DND-41 (cell line): Measurements from ENCODE around the gene HECTD2.

Experiments
- ATAC-seq: fragments of 200-7000 bp; cut with Tn5 transposase; 3 replicates; pipeline ENCODE4 v1.9.1; 2021; ENCODE audit warnings: low read depth; ENCODE audit not compliant: insufficient read depth
- DNase-seq: peaks from one replicate; pipeline ENCODE4 v3.0.0-alpha.2; 2020
- H2AFZ ChIP-seq: 2 replicates; pipeline ENCODE4 v1.6.0; 2012; ENCODE audit warnings: low read depth, low read length
- H3K27ac ChIP-seq: 2 replicates; pipeline ENCODE4 v1.5.1; 2012; ENCODE audit warnings: low read length, inconsistent platforms
- H3K27me3 ChIP-seq: fragments of 200-600 bp; sonication (generic); 2 replicates; pipeline ENCODE4 v1.6.0; 2012; ENCODE audit warnings: low read length, mild to moderate bottlenecking, inconsistent platforms; ENCODE audit not compliant: insufficient read depth, poor library complexity
- H3K36me3 ChIP-seq: 2 replicates; pipeline ENCODE4 v1.5.1; 2012; ENCODE audit warnings: low read length, inconsistent platforms; ENCODE audit not compliant: insufficient read depth
- H3K4me1 ChIP-seq: 2 replicates; pipeline ENCODE4 v1.5.1; 2012; ENCODE audit warnings: mild to moderate bottlenecking, low read length; ENCODE audit not compliant: insufficient read depth
- H3K4me2 ChIP-seq: 2 replicates; pipeline ENCODE4 v1.6.0; 2012; ENCODE audit warnings: mild to moderate bottlenecking, moderate library complexity, low read length, inconsistent platforms; ENCODE audit not compliant: insufficient read depth
- H3K4me3 ChIP-seq, 2 experiments: fragments of 200-600 bp in 1 of 2; shearing (Covaris generic) in 1 of 2; 2 replicates each; pipeline ENCODE4 v1.5.1; 2012 to 2016; ENCODE audit warnings: inconsistent platforms in 2 of 2, low read length in 2 of 2, mild to moderate bottlenecking in 2 of 2, low read depth in 1 of 2, moderate library complexity in 1 of 2
- H3K79me2 ChIP-seq: 2 replicates; pipeline ENCODE4 v1.6.0; 2012; ENCODE audit warnings: low read length, inconsistent platforms; ENCODE audit not compliant: insufficient read depth
- H3K9ac ChIP-seq: 2 replicates; pipeline ENCODE4 v1.6.0; 2012; ENCODE audit warnings: low read depth, mild to moderate bottlenecking, inconsistent platforms, low read length, moderate library complexity
- H3K9me3 ChIP-seq: 2 replicates; pipeline ENCODE4 v1.5.1; 2012; ENCODE audit warnings: low read length, moderate library complexity, mild to moderate bottlenecking, inconsistent platforms; ENCODE audit not compliant: insufficient read depth, severe bottlenecking
- H4K20me1 ChIP-seq: 2 replicates; pipeline ENCODE4 v1.6.0; 2012; ENCODE audit warnings: low read length; ENCODE audit not compliant: insufficient read depth
- EZH2 ChIP-seq: IDR thresholded peaks from 3 replicates; pipeline ENCODE4 v1.6.1; 2012; ENCODE audit warnings: borderline replicate concordance, low read depth, mild to moderate bottlenecking, moderate library complexity, low read length, inconsistent platforms; ENCODE audit not compliant: severe bottlenecking
- TF ChIP-seq, protein P1 (sequence below): IDR thresholded peaks from 2 replicates; pipeline ENCODE4 v1.5.1; 2012; ENCODE audit warnings: borderline replicate concordance, low read length, moderate library complexity, mild to moderate bottlenecking; ENCODE audit not compliant: poor library complexity, severe bottlenecking; ENCODE audit errors: extremely low read depth

Gene HECTD2

DNA sequence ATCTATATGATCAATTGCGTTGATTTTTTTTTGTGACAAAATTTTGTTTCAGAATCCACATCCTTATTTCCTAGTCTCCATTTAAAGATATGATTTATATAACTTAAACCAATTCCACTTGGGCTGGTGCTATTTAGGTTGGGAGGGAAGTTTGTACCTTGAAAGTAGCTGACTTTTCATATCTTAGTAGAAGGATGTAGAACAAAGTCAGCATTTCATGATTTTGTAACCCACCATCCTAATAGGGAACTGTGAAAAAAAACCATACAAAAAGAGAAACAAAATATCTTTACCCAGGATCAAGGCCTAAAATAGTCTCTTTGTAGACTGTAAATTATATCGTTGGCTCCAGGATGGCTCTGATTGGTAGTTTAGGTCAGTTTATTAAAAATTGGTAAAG, 8.3 kb downstream of the HECTD2 start:
- H3K9ac ChIP-seq, result no peak overlapping the region
- H3K4me2 ChIP-seq, result no peak overlapping the region
- no peaks in the 10 kb centered on the region for H3K9me3 ChIP-seq
- DNase-seq (no peak), ATAC-seq (no peak)
- H3K79me2 ChIP-seq, result peaks cover 29% of the 10 kb centered on the region
- no peak overlapping the region for H2AFZ ChIP-seq
- TF ChIP-seq EZH2, result no peak
- TF ChIP-seq, protein P1, sequence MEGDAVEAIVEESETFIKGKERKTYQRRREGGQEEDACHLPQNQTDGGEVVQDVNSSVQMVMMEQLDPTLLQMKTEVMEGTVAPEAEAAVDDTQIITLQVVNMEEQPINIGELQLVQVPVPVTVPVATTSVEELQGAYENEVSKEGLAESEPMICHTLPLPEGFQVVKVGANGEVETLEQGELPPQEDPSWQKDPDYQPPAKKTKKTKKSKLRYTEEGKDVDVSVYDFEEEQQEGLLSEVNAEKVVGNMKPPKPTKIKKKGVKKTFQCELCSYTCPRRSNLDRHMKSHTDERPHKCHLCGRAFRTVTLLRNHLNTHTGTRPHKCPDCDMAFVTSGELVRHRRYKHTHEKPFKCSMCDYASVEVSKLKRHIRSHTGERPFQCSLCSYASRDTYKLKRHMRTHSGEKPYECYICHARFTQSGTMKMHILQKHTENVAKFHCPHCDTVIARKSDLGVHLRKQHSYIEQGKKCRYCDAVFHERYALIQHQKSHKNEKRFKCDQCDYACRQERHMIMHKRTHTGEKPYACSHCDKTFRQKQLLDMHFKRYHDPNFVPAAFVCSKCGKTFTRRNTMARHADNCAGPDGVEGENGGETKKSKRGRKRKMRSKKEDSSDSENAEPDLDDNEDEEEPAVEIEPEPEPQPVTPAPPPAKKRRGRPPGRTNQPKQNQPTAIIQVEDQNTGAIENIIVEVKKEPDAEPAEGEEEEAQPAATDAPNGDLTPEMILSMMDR, result no peak
- no peaks in the 10 kb centered on the region for H4K20me1 ChIP-seq
- H3K36me3 ChIP-seq, result no peaks in the 10 kb centered on the region
- H3K27ac ChIP-seq, result no peak overlapping the region
- peaks cover 8% of the 10 kb centered on the region; the same call in 1 of the 2 replicates for H3K4me1 ChIP-seq
- no peaks in the 10 kb centered on the region for H3K27me3 ChIP-seq
- no peak overlapping the region for H3K4me3 ChIP-seq

DNA sequence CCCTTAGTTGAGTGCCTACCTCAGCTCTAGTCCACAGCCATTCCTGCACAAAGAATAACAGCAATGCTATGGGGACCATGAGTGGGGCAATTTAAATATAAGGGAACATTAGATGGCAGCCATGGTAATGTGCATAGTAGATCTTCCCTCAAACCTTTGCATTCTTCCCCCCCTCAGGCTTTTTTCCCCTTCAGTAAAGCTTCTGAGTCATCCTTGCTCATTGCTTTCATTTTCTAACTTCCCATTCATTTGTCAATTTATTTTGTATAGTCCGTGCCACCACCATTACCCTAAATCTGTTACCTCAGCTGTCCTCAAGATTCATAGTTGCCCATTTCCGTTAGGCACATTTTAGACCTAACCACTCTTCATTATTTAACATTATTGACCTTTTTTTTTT, 10.7 kb downstream of the HECTD2 start:
- ATAC-seq (no peak), DNase-seq (no peak)
- H3K9me3 ChIP-seq, result no peaks in the 10 kb centered on the region
- no peak overlapping the region for H2AFZ ChIP-seq
- no peaks in the 10 kb centered on the region for H3K27me3 ChIP-seq
- TF ChIP-seq, protein P1, result no peak
- TF ChIP-seq EZH2, result no peak
- H3K27ac ChIP-seq, result no peak overlapping the region
- peaks cover 18% of the 10 kb centered on the region for H3K79me2 ChIP-seq
- H4K20me1 ChIP-seq, result no peaks in the 10 kb centered on the region
- H3K9ac ChIP-seq, result no peak overlapping the region
- no peak overlapping the region for H3K4me2 ChIP-seq
- H3K36me3 ChIP-seq, result no peaks in the 10 kb centered on the region
- no peak overlapping the region for H3K4me3 ChIP-seq
- no peaks in the 10 kb centered on the region; the same call in 1 of the 2 replicates for H3K4me1 ChIP-seq

DNA sequence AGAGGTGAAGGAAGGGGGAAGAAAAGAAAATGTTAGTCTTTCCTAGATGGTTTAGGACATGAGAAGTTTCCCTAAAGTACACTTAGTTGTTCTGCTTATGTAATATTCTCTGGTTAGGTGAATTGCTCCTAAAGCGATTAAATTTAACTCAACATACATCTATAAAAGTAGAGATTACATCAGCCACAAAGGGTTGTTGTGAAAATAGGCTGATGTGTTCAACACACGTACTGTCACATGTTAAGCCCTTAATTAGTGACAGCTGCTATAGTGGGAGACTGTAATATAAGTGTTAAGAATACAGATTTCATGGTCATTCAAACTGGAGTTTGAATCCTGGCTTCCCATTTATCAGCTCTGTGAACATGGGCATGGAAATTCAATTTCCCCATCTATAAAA, 12.8 kb downstream of the HECTD2 start:
- H3K4me2 ChIP-seq, result no peak overlapping the region
- peaks cover 9% of the 10 kb centered on the region; the same call in 1 of the 2 replicates for H3K79me2 ChIP-seq
- H3K27me3 ChIP-seq, result no peaks in the 10 kb centered on the region
- H4K20me1 ChIP-seq, result no peaks in the 10 kb centered on the region
- no peak overlapping the region for H3K27ac ChIP-seq
- no peak overlapping the region for H3K4me3 ChIP-seq
- no peak overlapping the region for H2AFZ ChIP-seq
- peaks cover 2% of the 10 kb centered on the region for H3K9me3 ChIP-seq
- H3K9ac ChIP-seq, result no peak overlapping the region
- no peak for DNase-seq
- no peak for ATAC-seq
- no peaks in the 10 kb centered on the region for H3K4me1 ChIP-seq
- no peaks in the 10 kb centered on the region for H3K36me3 ChIP-seq
- TF ChIP-seq EZH2, result no peak
- TF ChIP-seq, protein P1, result no peak

DNA sequence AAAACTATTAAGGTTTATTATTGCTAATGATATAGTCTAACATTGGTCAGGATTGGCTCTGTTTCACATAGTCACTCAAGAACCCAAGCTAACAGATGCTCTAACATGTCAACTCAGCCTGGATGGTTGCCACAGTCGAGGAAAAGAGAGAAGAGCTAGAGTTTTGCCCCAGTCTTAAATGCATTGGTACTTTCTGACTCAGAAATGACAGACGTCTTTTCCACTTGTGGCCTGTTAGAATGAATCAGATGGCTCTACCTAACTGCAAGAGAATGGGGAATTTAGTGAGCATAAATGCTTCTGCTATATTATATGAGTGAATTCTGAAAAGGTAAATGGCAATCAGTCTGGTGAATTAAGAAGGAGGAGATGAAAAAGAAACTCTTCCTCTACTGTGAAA, 13.9 kb downstream of the HECTD2 start:
- Histone ChIP-seq H3K4me3 (no peak overlapping the region), H3K9ac (no peak overlapping the region), H2AFZ (no peak overlapping the region), H3K4me2 (no peak overlapping the region), H3K4me1 (no peaks in the 10 kb centered on the region), H3K9me3 (peaks cover 2% of the 10 kb centered on the region), H3K79me2 (peaks cover 9% of the 10 kb centered on the region; the same call in 1 of the 2 replicates), H3K27ac (no peak overlapping the region), H4K20me1 (no peaks in the 10 kb centered on the region), H3K27me3 (no peaks in the 10 kb centered on the region), H3K36me3 (no peaks in the 10 kb centered on the region)
- no peak for ATAC-seq
- DNase-seq, result no peak
- TF ChIP-seq, protein P1, result no peak
